GM21576 (cell line): Measurements from ENCODE around the gene TMEM139.

ENCODE experiments used
- ATAC-seq: cut with Tn5 transposase; IDR thresholded peaks from one replicate; pipeline ENCODE4 v1.9.1; 2021; ENCODE audit warnings: mild to moderate bottlenecking, moderate library complexity; ENCODE audit not compliant: unreplicated experiment

Gene TMEM139

DNA sequence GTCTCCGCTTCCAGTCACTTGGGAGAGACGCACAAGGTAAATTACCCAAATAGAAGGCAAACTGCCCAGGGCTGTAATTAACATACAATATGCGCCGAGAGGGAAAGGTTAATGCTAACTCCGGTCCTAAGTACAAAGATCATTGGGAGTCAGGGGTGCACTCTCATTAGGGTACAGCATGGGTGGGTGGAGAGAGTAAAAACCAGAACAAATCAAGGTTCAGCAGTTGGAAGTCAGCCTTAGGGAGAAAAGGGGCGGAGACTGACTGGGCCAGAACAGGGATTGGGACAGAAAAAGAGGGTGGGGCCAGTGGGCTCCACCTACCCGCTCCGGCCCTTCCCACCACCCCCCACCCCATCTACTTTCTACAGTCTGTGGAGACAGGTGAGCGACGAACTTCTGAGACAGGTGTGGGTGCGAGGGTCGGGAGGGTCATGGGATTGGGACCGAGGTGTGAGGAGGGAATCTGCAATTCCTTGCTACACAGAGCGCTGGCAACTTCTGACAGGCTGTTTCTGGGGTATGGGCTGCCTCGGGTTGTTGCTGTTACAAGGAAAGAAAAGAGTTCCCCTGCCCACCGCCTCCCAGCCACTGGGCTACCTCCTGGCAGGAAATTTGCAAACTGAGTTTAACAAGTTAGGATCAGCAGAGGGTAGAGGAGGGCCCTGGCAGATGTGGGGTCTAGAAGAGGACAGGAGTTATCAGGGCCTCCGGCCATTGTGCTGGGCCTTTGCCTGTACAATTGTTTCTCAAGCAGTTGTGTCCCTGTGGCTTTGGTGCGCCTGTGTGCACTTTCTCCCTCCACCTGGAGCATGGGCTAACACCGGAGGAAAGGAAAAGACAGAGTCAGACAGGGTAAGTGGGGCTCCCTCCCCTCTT lies at the start of gene TMEM139:
TSS of gene TMEM139 (plus strand) at position 368 of the 879 bp plus-strand sequence. CDS start 1,000 bp downstream, outside the sequence.
- ATAC-seq, result no peak

DNA sequence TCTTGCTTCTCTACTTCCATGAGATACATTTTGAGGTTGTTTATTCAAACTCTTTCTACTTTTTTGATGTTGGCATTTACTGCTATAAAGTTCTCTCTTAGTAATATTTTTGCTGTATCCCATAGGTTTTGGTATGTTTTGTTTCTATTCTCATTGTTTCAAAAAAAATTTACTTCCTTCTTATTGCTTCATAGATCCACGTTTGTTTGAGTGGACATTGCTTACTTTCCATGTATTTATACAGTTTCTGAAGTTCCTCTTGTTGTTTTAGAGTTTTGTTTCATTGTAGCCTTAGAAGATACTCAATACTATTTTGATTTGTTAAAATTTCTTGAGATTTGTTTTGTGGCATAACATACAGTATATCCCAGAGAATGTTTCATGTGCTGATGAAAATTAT lies 49.2 kb upstream of the TMEM139 start:
- ATAC-seq, result no peak

DNA sequence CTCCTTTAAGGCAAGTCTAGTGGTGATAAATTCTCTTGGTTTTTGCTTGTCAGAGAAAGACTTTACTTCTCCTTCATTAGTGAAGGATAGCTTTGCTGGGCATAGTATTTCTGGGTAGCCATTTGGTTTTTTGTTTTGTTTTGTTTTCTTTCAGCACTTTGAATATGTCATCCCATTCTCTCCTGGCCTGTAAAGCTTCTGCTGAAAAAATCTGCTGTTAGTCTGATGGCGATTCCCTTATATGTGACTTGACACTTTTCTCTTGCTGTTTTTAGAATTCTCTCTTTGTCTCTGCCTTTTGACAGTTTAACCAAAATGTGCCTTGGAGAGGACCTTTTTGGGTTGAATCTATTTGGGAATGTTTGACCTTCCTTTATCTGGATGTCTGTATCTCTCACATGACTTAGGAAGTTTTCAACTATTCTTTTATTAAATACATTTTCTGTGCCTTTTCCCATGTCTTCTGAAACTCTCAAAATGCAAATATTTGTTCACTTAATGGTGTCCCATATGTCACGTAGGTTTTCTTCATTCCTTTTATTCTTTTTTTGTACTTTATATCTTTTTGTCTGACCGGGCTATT lies 48.3 kb upstream of the TMEM139 start:
- no peak for ATAC-seq

DNA sequence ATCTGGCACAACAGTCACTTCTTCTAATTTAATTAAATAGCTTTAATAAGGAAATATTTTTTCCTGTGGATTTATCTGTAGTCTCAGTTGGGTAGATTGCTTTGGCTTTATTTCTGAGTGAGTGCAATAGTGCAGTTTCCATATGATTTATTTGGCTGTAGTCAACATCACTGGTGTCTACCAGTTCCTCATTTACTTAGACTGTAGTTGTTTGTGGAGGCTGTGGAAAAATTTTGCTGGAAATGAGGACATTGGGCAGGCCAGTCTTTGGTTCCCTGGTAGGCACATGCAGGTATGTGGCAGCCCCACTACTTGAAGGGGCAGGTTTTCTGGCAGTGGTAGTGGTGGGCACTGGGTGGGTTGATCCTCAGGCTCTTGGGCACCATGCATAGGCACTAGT lies 47.4 kb upstream of the TMEM139 start:
- ATAC-seq, result no peak

DNA sequence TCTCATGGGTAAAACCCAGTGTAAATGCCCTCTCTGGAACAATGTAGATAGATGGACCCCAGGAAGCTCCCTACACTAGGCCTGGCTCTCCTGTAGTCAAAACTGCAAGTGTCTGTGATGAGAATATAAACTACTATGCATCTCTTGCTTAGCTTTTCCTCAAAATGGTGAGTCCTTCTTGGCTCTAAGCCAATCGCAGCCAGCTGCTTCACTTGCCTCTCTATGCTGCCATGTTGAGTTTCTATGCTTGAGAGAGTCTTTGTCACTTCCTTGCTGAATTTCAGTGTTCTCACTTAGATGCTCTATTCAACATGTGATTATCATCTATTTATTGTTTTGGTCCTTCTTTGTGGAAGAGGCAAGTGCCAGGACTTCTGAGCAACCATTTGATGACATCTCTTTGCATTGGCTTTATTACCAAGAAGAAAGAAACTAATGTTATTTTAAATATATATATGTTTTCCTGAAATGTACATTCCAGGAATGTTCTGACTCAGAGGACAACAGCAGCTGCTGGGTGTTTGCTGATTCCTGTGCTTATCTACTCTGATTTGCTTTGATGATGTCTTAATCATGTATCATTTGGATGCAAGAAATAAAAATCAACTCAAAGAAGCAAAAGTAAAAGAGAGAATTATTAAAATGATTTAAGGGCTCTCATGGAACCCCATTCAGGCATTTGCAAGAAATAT lies 46.3 kb upstream of the TMEM139 start:
- no peak for ATAC-seq

DNA sequence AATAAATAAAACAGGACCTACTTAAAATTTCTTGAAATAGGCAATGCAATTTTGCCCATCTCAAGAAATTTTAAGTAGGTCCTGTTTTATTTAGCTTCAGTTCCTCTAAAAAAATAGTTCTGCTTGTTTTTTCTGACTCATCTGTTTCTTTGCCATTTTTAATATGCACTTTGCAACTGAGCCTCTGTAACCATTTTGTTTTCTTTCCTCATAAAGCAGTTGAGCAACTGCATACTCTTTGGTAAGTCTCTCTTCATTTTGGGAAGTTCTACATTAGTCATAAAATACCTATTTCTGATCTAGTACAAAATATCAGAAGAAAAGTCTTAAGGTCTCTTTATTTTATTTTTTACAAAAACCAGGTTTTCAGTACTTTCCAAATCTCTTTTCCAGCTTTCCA lies 44.9 kb upstream of the TMEM139 start:
- ATAC-seq, result no peak

DNA sequence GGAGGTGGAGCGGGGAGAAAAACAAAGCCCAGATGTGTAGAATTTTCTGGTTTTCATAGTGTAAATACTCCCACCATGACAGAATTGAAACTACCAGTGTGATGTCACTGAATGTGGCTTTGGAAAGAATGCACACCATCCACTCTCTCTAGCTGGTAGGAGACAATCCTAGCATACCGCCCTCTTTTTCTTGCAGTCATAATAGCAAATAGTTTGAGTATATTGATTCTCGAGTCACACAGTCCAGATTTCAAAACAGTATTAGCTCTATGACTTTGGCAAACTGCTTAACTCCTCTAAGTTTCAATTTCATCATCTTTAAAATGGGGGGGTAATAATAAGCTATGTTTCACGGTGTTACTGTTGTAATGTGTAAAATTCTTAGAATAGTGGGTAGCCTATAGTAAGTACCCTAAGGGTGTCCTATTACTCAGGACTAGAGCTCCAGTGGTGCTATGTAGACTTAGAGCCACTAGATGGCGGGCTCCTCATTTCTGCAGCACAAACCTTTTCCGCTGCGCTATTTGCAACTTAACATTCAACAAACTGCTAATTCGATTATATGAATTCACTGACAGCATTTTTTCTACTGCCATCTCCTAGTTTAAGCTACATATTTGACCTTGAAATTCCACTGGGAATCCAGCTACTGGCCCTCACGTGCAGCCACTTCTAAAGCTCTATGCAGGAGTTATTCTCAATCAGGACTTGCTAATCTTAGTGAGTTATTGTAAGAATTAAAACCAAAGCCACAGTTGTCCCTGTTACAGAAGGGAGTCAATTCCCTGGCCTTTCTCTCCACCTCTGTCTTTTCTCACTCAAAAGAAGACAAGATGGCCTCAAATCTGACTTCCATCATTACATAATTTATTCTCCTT lies 44.2 kb upstream of the TMEM139 start:
- peak; percentile 94 for ATAC-seq

DNA sequence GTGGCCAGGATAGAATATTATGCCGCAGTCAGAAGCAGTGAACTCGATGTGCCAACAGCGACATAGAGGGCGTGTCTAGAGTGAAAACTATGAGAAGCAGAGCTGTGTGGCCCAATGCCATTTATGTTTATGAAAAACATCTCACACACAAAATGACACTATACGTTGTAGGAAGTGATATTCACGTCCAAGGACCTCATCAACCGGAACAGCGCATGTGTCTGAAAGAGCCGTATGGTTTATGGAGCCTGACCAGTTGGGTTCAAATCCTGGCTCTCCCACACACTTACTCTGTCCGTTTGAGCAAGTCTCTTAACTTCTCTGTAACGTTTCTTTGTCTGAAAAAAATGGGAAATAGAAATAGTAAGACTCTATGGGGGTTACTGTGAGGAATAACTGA lies 42.5 kb upstream of the TMEM139 start:
- ATAC-seq, result no peak

DNA sequence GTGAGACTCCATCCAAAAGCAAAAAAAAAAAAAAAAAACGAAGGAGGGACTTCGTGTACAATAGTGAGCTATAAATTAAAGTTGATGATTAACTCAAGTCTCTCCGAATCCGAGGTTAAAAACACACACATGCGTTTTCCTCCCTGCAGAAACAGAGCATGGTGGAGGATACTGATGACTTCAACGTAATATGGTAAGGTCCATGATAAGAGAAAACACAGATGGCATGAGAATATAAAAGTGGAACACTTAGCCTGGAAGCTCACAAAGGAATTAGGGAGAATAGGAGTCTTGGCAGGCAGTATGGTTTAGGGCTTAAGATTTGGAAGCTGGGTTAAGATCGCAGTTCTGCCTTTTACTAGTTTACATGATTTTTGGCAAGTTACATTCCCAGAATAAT lies 41.6 kb upstream of the TMEM139 start:
- ATAC-seq, result no peak

DNA sequence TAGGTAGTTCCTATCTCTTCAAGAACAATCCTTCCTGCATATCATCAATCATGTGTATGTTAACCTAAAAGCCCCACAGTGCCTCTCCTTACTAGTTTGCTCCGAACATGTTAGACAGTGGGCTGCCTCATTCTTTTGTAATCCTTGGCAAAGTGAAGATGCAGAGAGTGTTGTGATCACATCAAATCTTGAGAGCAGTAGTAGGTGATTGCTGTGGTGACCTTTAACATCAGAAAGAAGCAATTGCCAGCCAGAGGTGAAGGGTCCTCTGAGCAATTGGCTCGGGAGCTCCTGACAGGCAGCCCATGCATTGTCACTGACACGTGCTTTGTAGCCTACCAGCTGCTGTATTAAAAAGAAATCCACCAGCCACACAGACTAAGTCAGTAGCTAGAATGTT lies 41.1 kb upstream of the TMEM139 start:
- no peak for ATAC-seq

DNA sequence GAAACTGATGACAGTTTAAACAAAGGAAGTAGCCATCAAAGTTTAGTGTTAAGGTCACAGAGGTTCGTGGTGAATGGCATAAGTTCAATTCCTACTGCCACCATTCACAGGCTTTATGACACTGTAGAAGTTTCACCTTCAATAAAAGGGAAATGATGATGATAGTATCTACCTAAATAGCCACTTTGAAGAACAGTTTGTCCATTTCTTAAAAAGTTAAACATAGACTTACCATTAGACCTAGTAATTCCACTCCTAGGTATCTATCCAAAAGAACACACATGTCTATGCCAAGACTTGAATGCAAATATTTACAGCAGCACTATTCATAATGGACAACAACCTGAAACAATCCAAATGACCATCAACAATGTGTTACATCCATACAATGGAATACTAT lies 40.4 kb upstream of the TMEM139 start:
- ATAC-seq, result no peak

DNA sequence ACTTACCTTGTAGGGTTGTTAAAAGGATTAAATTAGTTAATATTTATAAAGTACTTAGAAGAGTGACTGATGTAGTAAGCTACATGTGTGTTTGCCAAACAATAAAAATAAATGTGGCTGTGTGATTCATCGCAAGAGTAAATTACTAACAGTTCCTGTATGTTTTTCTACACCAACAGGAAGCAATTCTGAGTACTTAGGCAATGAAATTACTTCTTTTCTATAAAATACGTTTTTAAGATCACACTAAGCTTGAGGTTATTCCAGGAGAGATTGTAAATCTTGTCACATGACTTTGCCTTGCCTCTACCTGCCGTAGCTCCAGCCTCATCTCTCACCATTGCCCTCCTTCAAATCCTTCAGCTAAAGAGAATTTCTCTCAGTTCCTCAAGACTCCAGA lies 39.6 kb upstream of the TMEM139 start:
- no peak for ATAC-seq

DNA sequence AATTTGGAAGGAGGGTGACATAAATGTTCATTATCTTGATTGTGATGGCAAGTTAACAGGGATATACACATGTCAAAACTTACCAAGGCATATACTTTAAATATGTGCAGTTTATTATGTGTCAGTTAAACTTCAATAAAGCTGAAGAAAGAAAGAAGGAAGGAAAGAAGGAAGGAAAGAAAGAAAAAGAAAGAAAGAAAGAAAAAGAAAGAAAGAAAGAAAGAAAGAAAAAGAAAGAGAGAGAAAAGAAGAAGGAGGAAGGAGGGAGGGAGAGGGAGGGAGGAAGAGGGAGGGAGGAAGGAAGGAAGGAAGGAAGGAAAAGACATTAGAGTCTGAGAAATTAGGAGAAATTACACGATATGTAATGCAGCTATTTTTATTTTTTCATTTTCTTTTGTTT lies 37.4 kb upstream of the TMEM139 start:
- ATAC-seq, result no peak

DNA sequence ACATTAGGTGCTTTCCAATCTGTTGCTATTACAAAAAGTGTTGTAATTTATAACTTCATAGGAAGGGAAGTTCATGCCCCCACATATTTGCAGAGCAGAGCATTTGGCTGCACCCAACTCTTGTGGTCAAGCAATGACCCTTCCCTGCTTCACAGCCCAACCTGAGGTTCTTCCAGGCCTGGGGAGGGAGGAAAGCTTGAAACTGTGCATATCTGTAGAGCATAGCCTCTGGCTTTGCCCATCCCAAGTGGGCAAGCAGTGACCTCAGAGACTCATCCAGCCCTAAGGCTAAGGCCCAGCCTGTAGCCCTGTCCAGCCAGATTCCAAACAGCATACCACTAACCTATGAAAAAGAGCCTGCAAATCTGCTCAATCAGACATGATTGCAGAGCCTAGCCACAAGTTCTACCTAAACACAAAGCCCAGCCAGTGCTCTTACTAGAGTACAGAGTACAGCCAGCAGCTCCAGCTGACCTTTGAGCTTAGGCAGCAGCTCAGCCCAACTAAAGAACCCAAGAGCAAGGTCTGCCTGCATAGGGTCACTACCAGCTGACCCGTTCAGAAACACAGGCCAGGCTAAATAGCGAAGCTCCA lies 35.9 kb upstream of the TMEM139 start:
- ATAC-seq, result no peak

DNA sequence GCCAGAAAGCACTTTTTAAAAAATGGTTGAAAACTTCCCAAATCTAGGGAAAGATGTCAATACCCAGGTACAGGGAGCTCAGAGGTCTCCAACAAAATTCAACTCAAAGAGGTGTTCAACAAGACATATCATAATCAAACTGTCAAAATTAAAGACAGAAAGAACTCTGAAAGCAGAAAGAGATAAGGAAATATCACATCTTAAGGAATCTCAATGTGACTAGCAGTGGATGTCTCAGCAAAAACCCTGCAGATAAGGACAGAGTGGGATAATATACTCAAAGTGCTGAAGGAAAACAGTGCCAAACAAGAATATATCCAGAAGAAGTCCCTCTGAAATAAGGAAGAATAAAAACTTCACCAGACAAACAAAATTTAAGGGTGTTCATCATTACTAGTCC lies 34.6 kb upstream of the TMEM139 start:
- no peak for ATAC-seq

DNA sequence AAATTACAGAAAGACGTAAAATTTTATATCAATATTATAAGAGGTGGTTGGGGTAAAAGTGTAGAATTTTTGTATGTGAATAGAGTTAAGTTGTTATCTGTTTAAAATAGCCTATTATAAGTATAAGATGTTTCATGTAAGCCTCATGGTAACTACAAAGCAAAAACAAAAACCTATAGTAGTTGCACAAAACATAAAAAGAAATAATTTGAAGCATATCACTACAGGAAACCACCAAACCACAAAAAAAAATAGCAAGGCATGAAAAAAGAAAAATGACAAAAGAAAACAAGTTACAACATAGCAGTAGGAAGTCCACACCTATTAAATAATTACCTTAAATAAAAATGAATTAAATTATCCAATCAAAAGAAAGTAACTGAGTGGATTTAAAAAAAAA lies 33.9 kb upstream of the TMEM139 start:
- no peak for ATAC-seq

DNA sequence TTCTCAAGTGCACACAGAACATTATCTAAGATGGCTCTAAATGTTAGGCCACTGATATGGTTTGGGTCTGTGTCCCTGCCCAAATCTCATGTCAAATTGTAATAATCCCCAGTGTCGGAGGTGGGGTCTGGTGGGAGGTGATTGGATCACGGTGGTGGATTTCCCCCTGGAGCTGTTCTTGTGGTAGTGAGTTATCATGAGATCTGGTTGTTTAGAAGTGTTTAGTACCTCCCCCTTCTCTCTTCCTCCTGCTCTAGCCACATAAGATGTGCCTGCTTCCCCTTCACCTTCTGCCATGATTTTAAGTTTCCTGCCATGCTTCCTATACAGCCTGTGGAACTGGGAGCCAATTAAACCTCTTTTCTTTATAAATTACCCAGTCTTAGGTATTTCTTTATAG lies 32.8 kb upstream of the TMEM139 start:
- ATAC-seq, result no peak

DNA sequence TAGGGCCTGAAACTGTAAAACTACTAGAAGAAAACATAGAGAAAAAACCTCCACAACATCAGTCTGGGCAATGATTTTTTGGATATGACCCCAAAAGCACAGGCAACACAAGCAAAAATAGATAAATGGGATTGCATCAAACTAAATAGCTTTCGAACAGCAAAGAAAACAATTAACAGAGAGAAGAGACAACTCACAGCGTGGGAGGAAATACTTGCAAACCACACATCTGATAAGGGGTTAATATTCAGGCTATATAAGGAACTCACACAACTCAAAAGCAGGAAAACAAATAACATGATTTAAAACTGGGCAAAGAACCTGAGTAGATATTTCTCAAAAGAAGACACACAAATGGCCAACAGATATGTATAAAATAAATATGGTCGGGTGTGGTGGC lies 29.2 kb upstream of the TMEM139 start:
- ATAC-seq, result no peak

DNA sequence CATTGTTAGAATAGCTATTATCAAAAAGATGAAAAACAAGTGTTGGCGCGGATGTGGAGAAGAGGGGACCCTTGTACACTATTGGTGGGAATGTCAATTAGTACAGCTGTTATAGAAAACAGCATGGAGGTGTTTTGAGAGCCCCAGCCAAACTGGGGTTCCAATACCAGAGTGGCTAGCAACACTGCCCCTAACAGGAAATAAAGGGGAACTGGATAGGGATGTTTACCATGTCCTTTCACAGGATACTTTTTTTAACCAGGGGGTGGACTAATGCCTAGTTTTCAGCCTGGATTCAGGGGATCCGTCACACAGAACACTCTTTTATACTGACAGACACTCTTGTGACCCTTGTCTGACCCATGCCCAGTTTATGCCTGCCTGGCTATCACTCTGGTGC lies 28.4 kb upstream of the TMEM139 start:
- ATAC-seq, result no peak

DNA sequence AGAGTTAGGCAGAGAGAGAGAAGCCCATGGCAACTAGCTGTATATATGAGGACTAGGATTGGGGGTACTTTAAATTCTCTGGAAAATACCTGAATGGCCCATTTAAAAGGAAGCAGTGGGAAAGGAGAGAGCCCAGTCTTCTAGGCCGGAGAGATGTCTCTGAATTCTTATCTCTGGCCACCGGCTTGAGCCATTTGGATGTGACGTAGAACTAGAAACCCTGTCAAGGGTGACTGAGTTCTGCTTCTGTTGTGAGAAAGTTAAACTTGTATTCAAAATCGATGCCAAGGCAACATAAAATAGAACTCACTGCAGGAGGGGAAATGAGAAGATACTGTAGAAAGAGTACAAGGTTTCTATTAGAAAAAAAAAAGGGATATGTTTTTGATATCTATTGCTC lies 27.8 kb upstream of the TMEM139 start:
- ATAC-seq, result peak; percentile 88

DNA sequence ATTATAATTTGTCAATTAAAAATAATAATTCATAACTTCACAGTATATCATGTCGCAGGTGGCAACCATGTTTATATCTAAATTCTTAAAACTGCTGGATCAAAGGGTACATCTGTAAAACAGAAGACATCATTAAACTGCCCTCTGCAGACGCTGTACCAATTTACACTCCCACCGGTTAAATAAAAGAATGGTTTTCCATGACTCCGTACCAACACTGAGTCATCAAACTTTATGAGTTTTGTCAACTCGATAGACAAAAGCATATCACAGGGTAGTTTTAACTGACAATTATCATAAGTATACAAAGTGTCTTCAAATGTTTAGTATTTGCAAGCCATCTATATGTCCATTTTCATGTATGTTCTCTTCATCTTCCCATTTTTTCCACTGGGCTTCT lies 27.3 kb upstream of the TMEM139 start:
- ATAC-seq, result no peak
